K562 (cell line): Measurements from ENCODE around the gene OXTR. TPM values are rescaled to one million over a fixed set of nuclear protein-coding genes. Genes with fewer than 3 reads are reported as not detected.

ENCODE experiments used
- ATAC-seq: fragments of 200-7000 bp; cut with Tn5 transposase; 3 replicates; pipeline ENCODE4 v1.9.1; 2020; ENCODE audit warnings: moderate library complexity
- BruUV-seq: library from RNA; stranded (reverse); fragments of 400-500 nt; replicated peaks from 2 replicates; lab custom pipeline; 2021; lab: Mats Ljungman, UMichigan
- CTCF ChIA-PET: fragments of 300-600 bp; formaldehyde crosslinking; extraction: SDS; loops from one replicate; lab custom pipeline; 2021; ENCODE audit warnings: low intra/inter-chr PET ratio; lab: Yijun Ruan, JAX
- POLR2A ChIA-PET: fragments of 300-600, 350-650 bp; sonication (Branson Sonifier 250); formaldehyde crosslinking; extraction: SDS; loops from one replicate; lab custom pipeline; 2021; ENCODE audit warnings: antibody characterized with exemption, inconsistent platforms; lab: Yijun Ruan, JAX
- DNase-seq, 4 experiments: peaks; one replicate each; pipeline versions ENCODE4 v3.0.0 to v3.0.0-alpha.2; 2011 to 2018; ENCODE audit warnings: low spot score in 3 of 4, mixed read lengths in 3 of 4; ENCODE audit errors: extremely low read depth in 1 of 4
- FAIRE-seq: peaks from 2 replicates; lab custom pipeline; 2011; peaks lifted over from hg19 to GRCh38; lab: Jason Lieb, UNC
- H2AFZ ChIP-seq: 2 replicates; pipeline ENCODE4 v1.6.0; 2011; ENCODE audit warnings: low read depth, low read length, control low read depth, inconsistent platforms
- H3K27ac ChIP-seq: fragments of 200-600 bp; 3 replicates; pipeline ENCODE4 v1.8.0; 2011; ENCODE audit warnings: low read depth, mild to moderate bottlenecking, control low read depth, inconsistent platforms, low read length, moderate library complexity, mixed read lengths; ENCODE audit errors: extremely low read depth
- H3K27me3 ChIP-seq, 2 experiments: fragments of 300-600 bp in 1 of 2; 2 replicates in 1 of 2; 3 replicates in 1 of 2; pipeline versions ENCODE4 v1.6.0 to v1.8.0; 2011; ENCODE audit warnings: inconsistent platforms in 2 of 2, low read length in 2 of 2, mild to moderate bottlenecking in 1 of 2, mixed read lengths in 1 of 2, moderate library complexity in 1 of 2; ENCODE audit not compliant: control insufficient read depth in 2 of 2, insufficient read depth in 2 of 2
- H3K36me3 ChIP-seq: fragments of 300-600 bp; 3 replicates; pipeline ENCODE4 v1.8.0; 2011; ENCODE audit warnings: mild to moderate bottlenecking, low read length, inconsistent platforms; ENCODE audit not compliant: control insufficient read depth, insufficient read depth
- H3K4me1 ChIP-seq, 2 experiments: fragments of 200-600 bp in 1 of 2; replicated peaks in 1 of 2; 2 replicates in 1 of 2; 3 replicates in 1 of 2; pipeline versions ENCODE4 v1.5.1 to v1.8.0; 2011; ENCODE audit warnings: inconsistent platforms in 2 of 2, low read length in 2 of 2, mild to moderate bottlenecking in 1 of 2, mixed read lengths in 1 of 2, moderate library complexity in 1 of 2; ENCODE audit not compliant: control insufficient read depth in 2 of 2, insufficient read depth in 2 of 2
- H3K4me2 ChIP-seq: 2 replicates; pipeline ENCODE4 v1.6.1; 2011; ENCODE audit warnings: low read length, control low read depth, inconsistent platforms, mixed read lengths; ENCODE audit not compliant: insufficient read depth
- H3K4me3 ChIP-seq: fragments of 200-600 bp; sonication (generic), shearing (Covaris generic); 2 replicates; pipeline ENCODE4 v1.5.1; 2016; ENCODE audit warnings: control low read depth, inconsistent platforms
- H3K79me2 ChIP-seq: fragments of 200-600 bp; 3 replicates; pipeline ENCODE4 v1.8.0; 2011; ENCODE audit warnings: low read length, inconsistent platforms; ENCODE audit not compliant: control insufficient read depth, insufficient read depth
- H3K9ac ChIP-seq, 2 experiments: 2 replicates each; pipeline versions ENCODE4 v1.6.0 to v1.6.1; 2011; ENCODE audit warnings: low read depth in 2 of 2, low read length in 2 of 2, control low read depth in 1 of 2, inconsistent platforms in 1 of 2, mild to moderate bottlenecking in 1 of 2, mixed read lengths in 1 of 2; ENCODE audit not compliant: insufficient read depth in 1 of 2
- H3K9me1 ChIP-seq: one replicate; pipeline ENCODE4 v1.6.0; 2011; ENCODE audit warnings: inconsistent platforms, mild to moderate bottlenecking, low read length, moderate library complexity; ENCODE audit not compliant: control insufficient read depth, insufficient read depth
- H3K9me3 ChIP-seq: replicated peaks from 2 replicates; pipeline ENCODE4 v1.5.1; 2011; ENCODE audit warnings: low read depth, low read length, inconsistent platforms; ENCODE audit not compliant: control insufficient read depth, insufficient read depth
- H4K20me1 ChIP-seq: replicated peaks from 2 replicates; pipeline ENCODE4 v1.6.1; 2011; ENCODE audit warnings: low read length, inconsistent platforms, mixed read lengths; ENCODE audit not compliant: control insufficient read depth, insufficient read depth
- CEBPB ChIP-seq: fragments of 450-650 bp; IDR thresholded peaks from 2 replicates; pipeline ENCODE4 v1.6.1; 2016; ENCODE audit warnings: missing genetic modification characterization, missing compliant biosample characterization
- CEBPG ChIP-seq, 3 experiments: fragments of 200-800 bp in 1 of 3; sonication (Bioruptor generic) in 1 of 3; sonication (generic) in 1 of 3; formaldehyde crosslinking in 1 of 3; IDR thresholded peaks in 2 of 3; conservative IDR thresholded peaks in 1 of 3; 2 replicates each; pipeline versions ENCODE4 v1.6.1 to v1.8.0; 2016 to 2022; ENCODE audit warnings: missing compliant biosample characterization in 2 of 3, missing genetic modification characterization in 2 of 3, mild to moderate bottlenecking in 1 of 3, missing genetic modification reagents in 1 of 3
- CXXC5 ChIP-seq: fragments of 250-450 bp; sonication (Bioruptor Pico); IDR thresholded peaks from 2 replicates; pipeline ENCODE4 v1.8.0; 2022; ENCODE audit warnings: inconsistent platforms, mild to moderate bottlenecking, moderate library complexity
- MAFG ChIP-seq: fragments of 450-650 bp; conservative IDR thresholded peaks from 2 replicates; pipeline ENCODE4 v1.6.1; 2016; ENCODE audit warnings: missing genetic modification characterization, missing compliant biosample characterization
- MCM7 ChIP-seq, 2 experiments: fragments of 450-650 bp; IDR thresholded peaks; 2 replicates each; pipeline ENCODE4 v1.6.1; 2016 to 2018
- PHF8 ChIP-seq: fragments of 200-600 bp; sonication (generic); IDR thresholded peaks from 2 replicates; pipeline ENCODE4 v1.6.1; 2012; ENCODE audit warnings: mixed run types, mild to moderate bottlenecking, inconsistent platforms, low read length, moderate library complexity, borderline replicate concordance
- SREBF2 ChIP-seq: sonication (generic); formaldehyde crosslinking; IDR thresholded peaks from 2 replicates; pipeline ENCODE4 v1.4.0; 2020; ENCODE audit warnings: mild to moderate bottlenecking, missing genetic modification reagents
- SRSF1 ChIP-seq: fragments of 200-400 bp; formaldehyde crosslinking; IDR thresholded peaks from 2 replicates; pipeline ENCODE4 v1.6.1; 2017; ENCODE audit warnings: mild to moderate bottlenecking, low read depth, low read length, moderate library complexity
- TEAD1 ChIP-seq, 2 experiments: fragments of 450-650 bp in 1 of 2; sonication (generic) in 1 of 2; formaldehyde crosslinking; IDR thresholded peaks; 2 replicates each; pipeline versions ENCODE4 v1.4.0 to v1.8.0; 2020 to 2022; ENCODE audit warnings: mild to moderate bottlenecking in 2 of 2, missing genetic modification reagents in 1 of 2
- TFAM ChIP-seq: fragments of 250-450 bp; sonication (Bioruptor Pico); conservative IDR thresholded peaks from 2 replicates; pipeline ENCODE4 v1.5.0; 2021; ENCODE audit warnings: mild to moderate bottlenecking, moderate library complexity
- ZNF140 ChIP-seq: fragments of 250-450 bp; sonication (Bioruptor Pico); IDR thresholded peaks from 2 replicates; pipeline ENCODE4 v1.8.0; 2021; ENCODE audit warnings: moderate library complexity, mild to moderate bottlenecking, inconsistent platforms
- ZNF165 ChIP-seq: fragments of 250-450 bp; sonication (Bioruptor Pico); IDR thresholded peaks from 2 replicates; pipeline ENCODE4 v1.4.0; 2020; ENCODE audit warnings: borderline replicate concordance
- ZNF282 ChIP-seq: sonication (generic); formaldehyde crosslinking; IDR thresholded peaks from 2 replicates; pipeline ENCODE4 v1.8.1; 2023; ENCODE audit warnings: missing genetic modification reagents
- ZNF324 ChIP-seq: fragments of 250-450 bp; sonication (Bioruptor Pico); IDR thresholded peaks from 2 replicates; pipeline ENCODE4 v1.4.0; 2020; ENCODE audit warnings: mild to moderate bottlenecking
- ZNF41 ChIP-seq: fragments of 250-450 bp; sonication (Bioruptor Pico); conservative IDR thresholded peaks from 2 replicates; pipeline ENCODE4 v1.4.0; 2020; ENCODE audit warnings: mild to moderate bottlenecking
- WGBS: fragments of 100-300 bp; shearing (Covaris generic); methylation state at CpG from one replicate; pipeline ENCODE4 v1.1.6; 2016; ENCODE audit warnings: low coverage, mixed read lengths; ENCODE audit not compliant: insufficient coverage; ENCODE audit errors: missing lambda C conversion rate; 5-methylcytosine and 5-hydroxymethylcytosine counted together
- in situ Hi-C: fragments of 300-500 bp; cut with MboI; formaldehyde crosslinking; loops from 4 replicates; pipeline ENCODE4 v1.15.0; 2018; ENCODE audit warnings: inconsistent platforms, mixed read lengths
- intact Hi-C: fragments of 100-400 bp; cut with micrococcal nuclease; formaldehyde crosslinking; loops from 2 replicates; pipeline ENCODE4 v1.14.2; 2022
- polyA plus RNA-seq, 8 experiments: library from polyadenylated mRNA; depleted of rRNA in 4 of 8; stranded (reverse) in 5 of 8; unstranded in 3 of 8; fragments of >200 nt; fragmentation: Nextera tagmentation in 2 of 8; fragmentation: Illumina TruSeq in 1 of 8; extraction: Ambion mirVana in 2 of 8; extraction: Trizol in 1 of 8; gene quantifications; 2 replicates each; pipeline versions ENCODE4 v1.2.1 to v1.2.3, GENCODE V29; 2011 to 2014; ENCODE audit warnings: inconsistent platforms in 1 of 8, missing spikeins in 1 of 8
- total RNA-seq, 7 experiments: library from RNA; depleted of rRNA in 6 of 7; stranded (reverse); fragments of >200 nt in 6 of 7; fragmentation: Illumina TruSeq in 2 of 7; extraction: Trizol in 2 of 7; gene quantifications; 2 replicates each; pipeline versions ENCODE4 v1.2.1 to v1.2.3, GENCODE V29; 2011 to 2021; ENCODE audit warnings: low replicate concordance in 1 of 7
- TF ChIP-seq, protein P1 (sequence below): fragments of 250-450 bp; sonication (Bioruptor Pico); IDR thresholded peaks from 2 replicates; pipeline ENCODE4 v1.5.0; 2021
- TF ChIP-seq, protein P2 (sequence below): sonication (generic); formaldehyde crosslinking; IDR thresholded peaks from 2 replicates; pipeline ENCODE4 v1.9.0; 2022; ENCODE audit warnings: mild to moderate bottlenecking, missing genetic modification reagents
- TF ChIP-seq, protein P3 (sequence below), 2 experiments: fragments of 450-650 bp; IDR thresholded peaks; 2 replicates each; pipeline ENCODE4 v1.6.1; 2018; ENCODE audit warnings: mild to moderate bottlenecking in 2 of 2, low read depth in 1 of 2; ENCODE audit not compliant: partially characterized antibody in 2 of 2

Gene OXTR
- total and polyA plus RNA-seq, 9 of the 15 experiments (the other 6 are each of a cell fraction or from before 2014, with no cell fraction given) = 0.14 to 1.3 (median 0.80) TPM

DNA sequence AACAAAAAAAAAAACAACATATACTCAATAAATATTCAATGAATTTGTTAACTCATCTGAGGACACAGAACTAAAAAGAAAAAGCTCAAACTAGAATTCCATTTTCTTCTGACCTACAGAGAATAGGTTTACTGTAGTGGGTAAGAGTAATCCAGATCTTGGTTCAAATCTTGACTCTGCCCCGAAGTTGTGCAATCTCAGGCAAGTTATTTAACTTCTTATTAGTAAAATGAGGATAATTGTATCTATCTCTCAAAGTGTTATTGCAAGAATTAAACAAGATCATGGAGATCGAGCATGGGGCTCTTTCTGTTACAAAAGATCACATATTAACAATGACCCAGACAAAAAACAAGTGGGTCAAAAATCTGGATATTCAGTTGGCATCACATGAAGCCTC is 41.1 kb upstream of the OXTR start:
- H2AFZ ChIP-seq = no peak overlapping the region
- ChIA-PET POLR2A (no interaction called here), CTCF (no interaction called here)
- intact Hi-C loops = no loop called here
- 0 out of 5 replicates have a peak, but pooled peaks cover 0 to 3% of the 10 kb centered on the region in 2 experiments for H3K27me3 ChIP-seq
- no peak for ATAC-seq
- no peaks in the 10 kb centered on the region for H3K4me1 ChIP-seq
- WGBS = 3% methylated on average over 2 of the region's 2 CpGs
- no peak overlapping the region for H3K4me3 ChIP-seq
- no peaks in the 10 kb centered on the region for H3K79me2 ChIP-seq
- no peak overlapping the region for H3K9ac ChIP-seq
- no TSS peak for BruUV-seq
- no peak overlapping the region for H3K4me2 ChIP-seq
- no peak for DNase-seq
- no peaks in the 10 kb centered on the region for H3K9me3 ChIP-seq
- no peaks in the 10 kb centered on the region for H3K9me1 ChIP-seq
- H3K36me3 ChIP-seq = no peaks in the 10 kb centered on the region
- no peak for FAIRE-seq
- no peaks in the 10 kb centered on the region for H4K20me1 ChIP-seq
- in situ Hi-C loops = no loop called here
- no peak overlapping the region for H3K27ac ChIP-seq
- TF ChIP-seq TEAD1 (CRISPR knock-in tag; IDR thresholded peaks at IDR 0.05) = no peak
- no peak for TF ChIP-seq ZNF165 (CRISPR knock-in tag)
- TF ChIP-seq ZNF282 (CRISPR knock-in tag) = no peak
- TF ChIP-seq MAFG (tag) = no peak
- no peak for TF ChIP-seq CEBPG (CRISPR knock-in tag; IDR thresholded peaks at IDR 0.05)
- TF ChIP-seq CEBPG (tag; conservative IDR thresholded peaks at IDR 0.05 in 1 of 2, IDR thresholded peaks at IDR 0.05 in 1 of 2) = peak in 1 of 2 experiments; percentile 69; a peak in 2 of 4 replicates
- TF ChIP-seq CEBPB (tag) = peak; percentile 51
- TF ChIP-seq SREBF2 (CRISPR knock-in tag) = no peak
- TF ChIP-seq, protein P1, sequence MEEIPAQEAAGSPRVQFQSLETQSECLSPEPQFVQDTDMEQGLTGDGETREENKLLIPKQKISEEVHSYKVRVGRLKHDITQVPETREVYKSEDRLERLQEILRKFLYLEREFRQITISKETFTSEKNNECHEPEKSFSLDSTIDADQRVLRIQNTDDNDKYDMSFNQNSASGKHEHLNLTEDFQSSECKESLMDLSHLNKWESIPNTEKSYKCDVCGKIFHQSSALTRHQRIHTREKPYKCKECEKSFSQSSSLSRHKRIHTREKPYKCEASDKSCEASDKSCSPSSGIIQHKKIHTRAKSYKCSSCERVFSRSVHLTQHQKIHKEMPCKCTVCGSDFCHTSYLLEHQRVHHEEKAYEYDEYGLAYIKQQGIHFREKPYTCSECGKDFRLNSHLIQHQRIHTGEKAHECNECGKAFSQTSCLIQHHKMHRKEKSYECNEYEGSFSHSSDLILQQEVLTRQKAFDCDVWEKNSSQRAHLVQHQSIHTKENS (CRISPR knock-in tag) = no peak
- TF ChIP-seq, protein P2, sequence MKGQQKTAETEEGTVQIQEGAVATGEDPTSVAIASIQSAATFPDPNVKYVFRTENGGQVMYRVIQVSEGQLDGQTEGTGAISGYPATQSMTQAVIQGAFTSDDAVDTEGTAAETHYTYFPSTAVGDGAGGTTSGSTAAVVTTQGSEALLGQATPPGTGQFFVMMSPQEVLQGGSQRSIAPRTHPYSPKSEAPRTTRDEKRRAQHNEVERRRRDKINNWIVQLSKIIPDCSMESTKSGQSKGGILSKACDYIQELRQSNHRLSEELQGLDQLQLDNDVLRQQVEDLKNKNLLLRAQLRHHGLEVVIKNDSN (CRISPR knock-in tag) = no peak
- no peak for TF ChIP-seq MCM7 (IDR thresholded peaks at IDR 0.05)
- TF ChIP-seq SRSF1 = no peak
- TF ChIP-seq, protein P3, sequence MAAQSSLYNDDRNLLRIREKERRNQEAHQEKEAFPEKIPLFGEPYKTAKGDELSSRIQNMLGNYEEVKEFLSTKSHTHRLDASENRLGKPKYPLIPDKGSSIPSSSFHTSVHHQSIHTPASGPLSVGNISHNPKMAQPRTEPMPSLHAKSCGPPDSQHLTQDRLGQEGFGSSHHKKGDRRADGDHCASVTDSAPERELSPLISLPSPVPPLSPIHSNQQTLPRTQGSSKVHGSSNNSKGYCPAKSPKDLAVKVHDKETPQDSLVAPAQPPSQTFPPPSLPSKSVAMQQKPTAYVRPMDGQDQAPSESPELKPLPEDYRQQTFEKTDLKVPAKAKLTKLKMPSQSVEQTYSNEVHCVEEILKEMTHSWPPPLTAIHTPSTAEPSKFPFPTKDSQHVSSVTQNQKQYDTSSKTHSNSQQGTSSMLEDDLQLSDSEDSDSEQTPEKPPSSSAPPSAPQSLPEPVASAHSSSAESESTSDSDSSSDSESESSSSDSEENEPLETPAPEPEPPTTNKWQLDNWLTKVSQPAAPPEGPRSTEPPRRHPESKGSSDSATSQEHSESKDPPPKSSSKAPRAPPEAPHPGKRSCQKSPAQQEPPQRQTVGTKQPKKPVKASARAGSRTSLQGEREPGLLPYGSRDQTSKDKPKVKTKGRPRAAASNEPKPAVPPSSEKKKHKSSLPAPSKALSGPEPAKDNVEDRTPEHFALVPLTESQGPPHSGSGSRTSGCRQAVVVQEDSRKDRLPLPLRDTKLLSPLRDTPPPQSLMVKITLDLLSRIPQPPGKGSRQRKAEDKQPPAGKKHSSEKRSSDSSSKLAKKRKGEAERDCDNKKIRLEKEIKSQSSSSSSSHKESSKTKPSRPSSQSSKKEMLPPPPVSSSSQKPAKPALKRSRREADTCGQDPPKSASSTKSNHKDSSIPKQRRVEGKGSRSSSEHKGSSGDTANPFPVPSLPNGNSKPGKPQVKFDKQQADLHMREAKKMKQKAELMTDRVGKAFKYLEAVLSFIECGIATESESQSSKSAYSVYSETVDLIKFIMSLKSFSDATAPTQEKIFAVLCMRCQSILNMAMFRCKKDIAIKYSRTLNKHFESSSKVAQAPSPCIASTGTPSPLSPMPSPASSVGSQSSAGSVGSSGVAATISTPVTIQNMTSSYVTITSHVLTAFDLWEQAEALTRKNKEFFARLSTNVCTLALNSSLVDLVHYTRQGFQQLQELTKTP (IDR thresholded peaks at IDR 0.05; ENCODE audit: low read depth in 1 of 2, partially characterized antibody in 2 of 2) = no peak
- TF ChIP-seq TFAM (CRISPR knock-in tag) = no peak
- no peak for TF ChIP-seq ZNF324
- no peak for TF ChIP-seq CXXC5 (CRISPR knock-in tag)
- no peak for TF ChIP-seq ZNF41
- 0 out of 2 replicates have a peak, but pooled peaks have one; percentile 13 for TF ChIP-seq PHF8
- TF ChIP-seq ZNF140 (CRISPR knock-in tag) = no peak
